GM10248 (cell line): ENCODE data around the gene ZNRF3.

Experiments used
- CTCF ChIA-PET: fragments of 300-600 bp; sonication (Branson Sonifier 250); formaldehyde crosslinking; extraction: SDS; loops from one replicate; lab custom pipeline; 2021; ENCODE audit warnings: antibody characterized with exemption; lab: Yijun Ruan, JAX
- POLR2A ChIA-PET: fragments of 350-650 bp; sonication (Branson Sonifier 250); formaldehyde crosslinking; extraction: SDS; loops from one replicate; lab custom pipeline; 2020; ENCODE audit warnings: antibody characterized with exemption; lab: Yijun Ruan, JAX
- DNase-seq: peaks from one replicate; pipeline ENCODE4 v3.0.0; 2012; ENCODE audit errors: extremely low spot score
- CTCF ChIP-seq: IDR thresholded peaks from 2 replicates; pipeline ENCODE4 v1.5.1; 2012; ENCODE audit warnings: mild to moderate bottlenecking, low read depth; ENCODE audit errors: extremely low read depth, missing control alignments, control extremely low read depth

ZNRF3 gene

DNA sequence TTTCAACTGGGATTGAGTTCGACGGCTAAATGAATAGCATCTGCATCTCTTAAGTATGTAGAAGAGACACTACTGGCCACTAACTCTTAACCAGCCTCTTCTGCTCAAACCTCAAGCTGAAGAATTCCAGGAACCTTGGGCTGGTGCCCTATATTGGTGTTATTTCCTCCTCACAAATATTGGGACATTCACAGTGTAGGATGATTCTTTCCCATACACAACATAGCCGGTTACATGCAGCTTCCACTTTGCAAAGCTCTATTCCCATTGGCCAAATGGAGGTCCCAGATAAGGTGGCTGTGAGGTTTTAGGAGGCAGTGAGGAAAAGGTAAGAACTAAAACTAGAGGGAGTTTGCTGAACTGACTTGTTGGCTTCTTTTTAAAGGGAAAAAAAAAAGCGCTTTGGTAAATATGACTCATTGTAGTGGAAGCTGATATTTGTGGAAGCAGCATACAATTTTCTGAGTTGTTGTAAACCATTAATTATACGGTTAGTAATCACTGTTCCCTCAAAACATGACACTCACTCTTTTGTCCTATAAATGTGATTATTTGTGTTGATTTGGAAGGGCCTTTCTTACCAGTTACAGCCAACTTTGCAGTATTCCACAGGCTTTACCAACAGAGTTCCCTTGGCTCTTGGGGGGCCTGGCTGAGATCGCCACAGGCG, 160.7 kb downstream of the ZNRF3 start:
- TF ChIP-seq CTCF, result no peak
- no peak for DNase-seq

GRCh38 chr22:29044657-29045176, 161.3 kb downstream of the ZNRF3 start:
- ChIA-PET CTCF (interaction anchor here (1.3 kb wide), 1 partner anchor 444 kb away, joined by 3 read pairs; no protein-coding TSS in a partner anchor), POLR2A (no interaction called here)
- no peak for DNase-seq

More for the DNA sequence above, 160.7 kb downstream of the ZNRF3 start:
- ChIA-PET CTCF (interaction anchor here (1.0 to 8.3 kb wide), 6 partner anchors 9 to 443 kb away, joined by 3 to 72 read pairs (median 4); no protein-coding TSS in a partner anchor), POLR2A (no interaction called here)

DNA sequence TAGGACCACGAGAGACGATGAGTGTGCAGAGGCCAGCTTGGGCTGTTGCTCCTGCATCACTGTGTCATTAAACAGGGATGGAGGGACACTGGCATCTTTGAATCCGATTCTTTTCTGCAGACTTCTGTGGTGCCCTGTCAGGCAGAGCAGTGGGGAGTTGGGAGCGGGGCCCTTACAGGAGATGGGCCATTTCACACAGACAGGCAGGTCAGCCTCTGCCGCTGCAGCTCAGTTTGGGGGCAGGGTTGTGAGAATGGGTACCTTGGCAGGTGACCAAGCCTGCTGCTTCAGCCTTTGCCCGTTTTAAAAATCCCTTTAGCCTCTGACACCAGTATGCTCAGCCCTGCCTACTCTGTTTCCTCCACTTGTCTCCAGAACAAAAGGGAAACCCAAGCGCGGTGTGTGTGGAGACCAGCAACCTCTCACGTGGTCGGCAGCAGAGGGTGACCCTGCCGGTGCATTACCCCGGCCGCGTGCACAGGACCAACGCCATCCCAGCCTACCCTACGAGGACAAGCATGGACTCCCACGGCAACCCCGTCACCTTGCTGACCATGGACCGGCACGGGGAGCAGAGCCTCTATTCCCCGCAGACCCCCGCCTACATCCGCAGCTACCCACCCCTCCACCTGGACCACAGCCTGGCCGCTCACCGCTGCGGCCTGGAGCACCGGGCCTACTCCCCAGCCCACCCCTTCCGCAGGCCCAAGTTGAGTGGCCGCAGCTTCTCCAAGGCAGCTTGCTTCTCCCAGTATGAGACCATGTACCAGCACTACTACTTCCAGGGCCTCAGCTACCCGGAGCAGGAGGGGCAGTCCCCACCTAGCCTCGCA, 165.7 kb downstream of the ZNRF3 start:
- ChIA-PET POLR2A (interaction anchor here (0.6 kb wide), 1 partner anchor 40 kb away, joined by 6 read pairs; no protein-coding TSS in a partner anchor), CTCF (interaction anchor here (1.3 to 2.2 kb wide), 2 partner anchors 9 to 197 kb away, joined by 5 to 10 read pairs; no protein-coding TSS in a partner anchor)
- no peak for DNase-seq
- TF ChIP-seq CTCF, result no peak

More at GRCh38 chr22:29044657-29045176, 161.3 kb downstream of the ZNRF3 start:
- no peak for TF ChIP-seq CTCF

DNA sequence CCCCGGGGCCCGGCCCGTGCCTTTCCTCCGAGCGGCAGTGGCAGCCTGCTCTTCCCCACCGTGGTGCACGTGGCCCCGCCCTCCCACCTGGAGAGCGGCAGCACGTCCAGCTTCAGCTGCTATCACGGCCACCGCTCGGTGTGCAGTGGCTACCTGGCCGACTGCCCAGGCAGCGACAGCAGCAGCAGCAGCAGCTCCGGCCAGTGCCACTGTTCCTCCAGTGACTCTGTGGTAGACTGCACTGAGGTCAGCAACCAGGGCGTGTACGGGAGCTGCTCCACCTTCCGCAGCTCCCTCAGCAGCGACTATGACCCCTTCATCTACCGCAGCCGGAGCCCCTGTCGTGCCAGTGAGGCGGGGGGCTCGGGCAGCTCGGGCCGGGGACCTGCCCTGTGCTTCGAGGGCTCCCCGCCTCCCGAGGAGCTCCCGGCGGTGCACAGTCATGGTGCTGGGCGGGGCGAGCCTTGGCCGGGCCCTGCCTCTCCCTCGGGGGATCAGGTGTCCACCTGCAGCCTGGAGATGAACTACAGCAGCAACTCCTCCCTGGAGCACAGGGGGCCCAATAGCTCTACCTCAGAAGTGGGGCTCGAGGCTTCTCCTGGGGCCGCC, 166.4 kb downstream of the ZNRF3 start:
- CTCF ChIA-PET, result interaction anchor here (1.3 to 2.2 kb wide), 2 partner anchors 9 to 196 kb away, joined by 5 to 10 read pairs; no protein-coding TSS in a partner anchor
- DNase-seq, result no peak
- TF ChIP-seq CTCF, result no peak
- POLR2A ChIA-PET, result interaction anchor here (0.6 kb wide), 1 partner anchor 40 kb away, joined by 6 read pairs; no protein-coding TSS in a partner anchor

- ChIA-PET POLR2A (no interaction called here), CTCF (interaction anchor here (1.3 to 2.2 kb wide), 2 partner anchors 10 to 196 kb away, joined by 5 to 10 read pairs; no protein-coding TSS in a partner anchor)
- TF ChIP-seq CTCF, result no peak
- no peak for DNase-seq
Observed at GRCh38 chr22:29050457-29050856, 167.1 kb downstream of the ZNRF3 start.
